Right ventricle myocardium superior (tissue), 1 donor: ENCODE results near the gene ARHGAP28. TPM values are rescaled to one million over a fixed set of nuclear protein-coding genes. Genes with fewer than 3 reads are reported as not detected.
A peak's percentile ranks its signal among the peaks of the same experiment; 100 is the strongest.

ENCODE experiments used
- ATAC-seq: fragments of 200-7000 bp; cut with Tn5 transposase; one replicate; pipeline ENCODE4 v1.9.1; 2020; ENCODE audit warnings: mild to moderate bottlenecking; ENCODE audit not compliant: poor library complexity
- DNase-seq: peaks from one replicate; pipeline ENCODE4 v3.0.0-alpha.2; 2020
- intact Hi-C: fragments of 100-400 bp; cut with DNase I; formaldehyde crosslinking; loops from one replicate; pipeline ENCODE4 v1.11.2; 2022
- total RNA-seq: library from RNA; stranded (reverse); fragmentation: NEBNext Ultra II Directional; extraction: Animal tissue kit (Norgen Biotek cat#: 25700); gene quantifications from one replicate; pipeline ENCODE4 v1.2.1, GENCODE V29; 2021
- donor health status: DM: no; HTN: yes; CAD: no; lungs with severe emphysema.

Gene ARHGAP28
- total RNA-seq, 1 donor from 2014 or later = 1.1 TPM

DNA sequence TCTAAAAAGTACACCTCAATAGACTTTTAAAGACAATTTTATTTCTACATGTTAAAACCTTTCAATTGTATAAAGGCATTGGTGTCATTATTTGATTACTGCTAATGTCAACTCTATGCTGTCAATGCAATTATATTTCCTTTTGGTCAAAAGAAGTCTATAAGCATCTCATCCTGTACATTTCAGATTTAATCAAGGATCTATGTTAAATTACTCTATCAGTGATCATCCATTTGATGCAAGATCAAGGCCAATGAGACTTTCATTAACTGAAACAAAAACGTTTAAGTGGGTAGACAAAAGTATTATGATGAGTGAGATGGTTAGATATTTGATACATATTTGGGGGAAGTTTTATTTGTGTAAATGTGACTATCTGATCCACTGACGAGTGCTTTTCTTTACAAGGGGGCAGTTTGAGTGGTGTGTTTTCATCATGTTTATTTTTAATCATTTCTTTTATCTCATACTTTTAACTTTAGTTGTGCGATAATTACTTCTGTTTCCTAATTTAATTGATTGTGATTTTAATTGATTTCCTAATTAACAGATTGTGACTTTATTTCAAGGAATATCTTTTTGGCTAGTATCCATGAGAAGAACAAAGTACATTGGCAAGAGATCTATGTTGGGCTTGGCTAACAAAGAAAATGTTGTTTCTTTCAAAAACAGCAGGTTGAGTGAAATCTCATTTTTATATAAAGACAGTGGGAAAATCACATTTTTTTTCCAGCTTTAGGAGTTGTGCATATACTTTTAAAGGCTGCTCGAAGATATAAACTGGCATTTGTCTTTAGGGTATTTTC, 1.1 kb downstream of the ARHGAP28 start:
- intact Hi-C loops = no loop called here
- DNase-seq = no peak
- ATAC-seq = no peak

DNA sequence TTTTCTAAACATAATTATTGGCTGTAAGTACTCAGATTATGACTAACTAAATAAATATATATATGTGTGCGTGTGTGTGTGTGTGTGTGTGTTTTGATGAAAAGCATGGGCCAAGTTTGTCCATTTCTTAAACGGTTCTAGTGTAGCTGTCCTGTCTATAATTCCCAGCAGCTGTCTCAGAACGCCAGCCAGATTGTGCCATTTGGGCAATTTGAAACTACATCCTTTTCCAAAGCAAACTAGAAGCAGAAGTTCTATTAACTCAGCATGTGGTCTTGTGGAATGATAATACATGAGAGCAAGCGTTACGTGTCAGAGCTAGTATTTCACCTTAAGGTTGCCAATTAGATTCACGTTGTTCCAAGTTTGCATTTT, 1.7 kb downstream of the ARHGAP28 start:
- ATAC-seq = no peak
- intact Hi-C loops = no loop called here
- no peak for DNase-seq

- intact Hi-C loops = no loop called here
- ATAC-seq (no peak), DNase-seq (no peak)
Observed at GRCh38 chr18:6732952-6733351, 3.4 kb downstream of the ARHGAP28 start.

- no peak for DNase-seq
- ATAC-seq = no peak
- intact Hi-C loops = no loop called here
Observed at GRCh38 chr18:6733758-6734157, 4.2 kb downstream of the ARHGAP28 start.

GRCh38 chr18:6734726-6735430, 5.4 kb downstream of the ARHGAP28 start:
- intact Hi-C loops = no loop called here
- ATAC-seq = no peak
- no peak for DNase-seq

GRCh38 chr18:6737833-6738232, 8.3 kb downstream of the ARHGAP28 start:
- intact Hi-C loops = no loop called here
- ATAC-seq (no peak), DNase-seq (no peak)

GRCh38 chr18:6738622-6739021, 9.1 kb downstream of the ARHGAP28 start:
- intact Hi-C loops = no loop called here
- ATAC-seq (no peak), DNase-seq (no peak)

DNA sequence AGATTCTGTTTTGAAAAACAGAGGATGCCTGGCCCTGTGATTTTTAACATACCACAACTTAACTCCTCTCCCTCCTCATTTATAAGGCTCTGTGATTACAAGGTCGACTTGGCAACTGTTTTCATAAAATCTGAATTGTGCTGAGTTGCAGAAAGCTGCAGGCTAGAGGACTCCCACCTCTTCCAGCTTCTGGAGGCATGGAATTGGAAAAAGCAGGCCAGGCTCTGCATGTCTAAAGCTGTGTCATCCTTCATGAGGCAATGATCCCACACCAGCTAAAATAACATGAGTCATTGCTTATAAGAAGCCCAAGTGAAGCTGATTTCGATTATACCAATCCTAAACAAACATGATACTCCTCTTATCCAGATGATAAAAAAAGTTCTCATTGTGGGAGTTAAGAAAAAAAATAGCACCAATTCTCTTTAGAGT, 11.7 kb downstream of the ARHGAP28 start:
- DNase-seq (no peak), ATAC-seq (peak; percentile 89)
- intact Hi-C loops = no loop called here

DNA sequence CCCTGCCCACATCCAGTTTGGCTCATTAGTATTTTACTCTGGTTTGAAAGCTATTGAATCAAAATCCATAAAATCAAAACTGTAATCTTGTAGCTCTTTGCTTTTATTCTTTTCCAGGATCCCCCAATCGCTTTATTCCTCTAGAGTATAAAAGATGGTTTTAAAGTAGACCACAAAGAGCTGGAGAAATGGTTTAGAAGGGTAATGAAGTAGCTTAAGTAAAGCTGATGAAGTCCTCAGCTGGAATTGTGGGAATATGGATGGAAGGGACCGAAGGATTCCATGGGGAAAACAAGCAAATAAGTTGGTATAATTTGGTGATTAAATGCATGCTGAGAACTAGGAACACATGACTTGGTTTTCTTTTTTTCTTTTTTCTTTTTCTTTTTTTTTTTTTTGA, 12.3 kb downstream of the ARHGAP28 start:
- intact Hi-C loops = no loop called here
- no peak for DNase-seq
- no peak for ATAC-seq

DNA sequence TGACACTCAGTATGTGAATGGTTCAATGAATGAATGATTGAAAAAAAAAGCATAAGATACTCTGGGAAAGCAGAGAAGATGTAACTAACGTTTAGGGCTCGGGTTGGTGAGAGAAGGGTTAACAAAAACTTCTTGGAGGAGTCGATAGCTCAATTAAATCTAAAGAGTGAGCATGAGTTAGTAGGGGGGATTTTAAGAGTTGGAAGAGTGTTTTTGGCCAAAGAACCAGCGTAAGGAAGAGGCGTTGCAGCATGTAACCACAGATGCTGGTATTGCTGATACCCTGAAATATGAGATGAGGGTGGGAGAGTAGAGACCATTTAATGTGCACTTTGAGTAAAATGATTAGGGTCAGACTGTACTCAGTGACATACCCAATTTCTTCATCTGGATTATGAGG, 14.5 kb downstream of the ARHGAP28 start:
- intact Hi-C loops = no loop called here
- DNase-seq (no peak), ATAC-seq (no peak)

DNA sequence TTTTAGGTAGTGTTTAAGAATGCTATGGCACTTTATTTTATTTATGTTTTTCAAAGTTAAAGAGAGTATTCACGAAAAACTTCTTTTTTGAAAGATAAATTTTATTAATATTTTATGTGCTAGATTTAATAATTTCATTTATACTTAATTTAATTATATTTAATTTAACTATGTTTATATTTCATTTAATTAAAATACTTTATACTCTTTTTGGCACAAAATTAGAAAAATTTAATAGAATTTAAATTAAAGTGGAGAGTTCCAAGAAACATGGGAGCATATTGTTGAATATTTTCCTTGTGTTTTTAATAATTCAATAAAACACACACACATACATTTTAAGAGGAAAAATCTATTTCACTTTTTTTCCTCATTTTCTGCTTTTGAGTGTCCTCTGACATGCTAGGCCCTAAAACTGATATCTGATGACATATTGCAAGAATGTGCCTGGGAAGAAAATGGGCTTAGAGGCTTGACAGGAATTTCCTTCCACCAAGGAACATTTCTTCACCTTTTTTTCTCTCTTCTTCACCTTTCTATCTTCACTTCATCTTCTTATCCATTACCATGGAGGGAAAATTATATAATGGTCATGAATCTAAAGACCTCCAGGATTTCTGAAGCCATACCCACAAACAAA, 15.4 kb downstream of the ARHGAP28 start:
- DNase-seq (no peak), ATAC-seq (no peak)
- intact Hi-C loops = no loop called here

- intact Hi-C loops = no loop called here
- no peak for DNase-seq
- ATAC-seq = no peak
Observed at GRCh38 chr18:6745504-6746031, 16.1 kb downstream of the ARHGAP28 start.

GRCh38 chr18:6746386-6746960, 17.0 kb downstream of the ARHGAP28 start:
- intact Hi-C loops = no loop called here
- ATAC-seq = no peak
- no peak for DNase-seq

DNA sequence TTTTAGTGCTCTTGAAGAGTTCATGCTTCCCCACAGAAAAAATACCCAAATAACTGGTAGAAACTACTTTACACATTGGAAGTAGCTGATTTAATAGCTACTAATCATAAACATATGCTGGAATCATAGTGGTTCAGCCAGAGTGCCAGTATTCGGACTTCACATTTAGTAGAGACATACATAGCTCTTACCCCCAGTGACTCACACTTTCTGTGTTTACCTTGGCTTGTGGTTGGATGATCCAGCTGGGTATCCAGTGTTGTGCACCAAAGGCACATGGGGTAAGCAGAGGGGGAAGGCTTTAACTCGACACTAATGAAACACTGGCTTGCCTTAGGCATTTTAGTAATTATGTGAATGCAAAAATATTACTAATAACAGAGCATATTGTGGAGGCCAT, 18.1 kb downstream of the ARHGAP28 start:
- intact Hi-C loops = no loop called here
- DNase-seq (no peak), ATAC-seq (no peak)

DNA sequence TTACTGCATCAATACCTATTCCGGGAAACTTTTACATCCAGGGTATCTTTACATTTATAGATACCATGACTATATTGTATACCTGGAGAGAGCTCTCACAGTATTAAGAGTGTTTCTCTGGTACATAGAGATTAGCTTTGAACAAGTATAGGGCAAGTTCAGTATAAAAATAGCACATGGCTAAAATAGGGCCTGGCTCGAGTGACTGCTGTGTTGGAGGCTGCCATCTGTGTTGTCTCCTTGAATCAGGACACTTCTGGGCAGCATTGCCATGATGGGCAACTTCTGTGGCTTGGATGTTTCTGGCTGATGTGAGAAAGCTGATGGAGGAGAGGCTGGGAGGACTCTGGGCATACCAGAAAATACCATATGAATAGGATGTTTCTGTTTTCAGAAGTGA, 18.7 kb downstream of the ARHGAP28 start:
- intact Hi-C loops = no loop called here
- no peak for DNase-seq
- ATAC-seq = peak; percentile 93

DNA sequence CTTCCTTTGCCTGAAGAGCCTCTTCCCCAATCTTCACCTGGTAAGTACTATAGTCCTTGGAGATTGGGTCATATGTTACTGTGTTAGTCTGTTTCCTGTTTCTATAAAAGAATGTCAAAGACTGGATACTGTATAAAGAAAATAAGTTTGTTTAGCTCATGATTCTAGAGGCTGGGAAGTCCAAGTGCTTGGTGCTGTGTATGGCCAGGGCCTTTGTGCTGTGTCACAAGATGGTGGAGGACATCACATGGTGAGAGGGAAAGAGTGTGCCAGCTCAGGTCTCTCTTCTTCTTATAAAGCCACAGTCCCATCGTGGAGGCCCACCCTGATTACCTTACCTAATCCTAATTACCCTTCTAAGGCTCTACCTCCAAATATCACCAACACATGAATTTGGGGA, 20.9 kb downstream of the ARHGAP28 start:
- ATAC-seq (no peak), DNase-seq (no peak)
- intact Hi-C loops = no loop called here

DNA sequence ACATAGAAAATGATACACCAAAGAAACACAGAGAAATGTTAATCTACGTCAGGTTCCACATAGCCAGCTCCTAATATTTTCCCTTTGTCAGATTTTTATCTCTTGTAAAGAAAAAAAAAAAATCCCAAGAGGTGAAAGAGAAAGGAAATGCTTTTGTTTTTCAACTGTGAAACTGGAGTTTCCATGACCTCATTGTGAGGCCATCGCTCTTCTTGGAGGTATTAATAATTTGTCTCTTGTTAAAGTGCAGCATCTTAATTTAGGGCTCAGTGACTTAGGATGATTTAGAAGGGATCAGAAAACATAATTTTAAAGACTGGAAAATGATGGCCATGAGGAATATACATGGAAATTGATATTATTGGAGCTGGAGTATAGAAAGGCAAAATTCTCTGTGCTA, 21.7 kb downstream of the ARHGAP28 start:
- intact Hi-C loops = no loop called here
- DNase-seq (no peak), ATAC-seq (no peak)

GRCh38 chr18:6752202-6752860, 22.8 kb downstream of the ARHGAP28 start:
- DNase-seq (no peak), ATAC-seq (no peak)
- intact Hi-C loops = no loop called here

DNA sequence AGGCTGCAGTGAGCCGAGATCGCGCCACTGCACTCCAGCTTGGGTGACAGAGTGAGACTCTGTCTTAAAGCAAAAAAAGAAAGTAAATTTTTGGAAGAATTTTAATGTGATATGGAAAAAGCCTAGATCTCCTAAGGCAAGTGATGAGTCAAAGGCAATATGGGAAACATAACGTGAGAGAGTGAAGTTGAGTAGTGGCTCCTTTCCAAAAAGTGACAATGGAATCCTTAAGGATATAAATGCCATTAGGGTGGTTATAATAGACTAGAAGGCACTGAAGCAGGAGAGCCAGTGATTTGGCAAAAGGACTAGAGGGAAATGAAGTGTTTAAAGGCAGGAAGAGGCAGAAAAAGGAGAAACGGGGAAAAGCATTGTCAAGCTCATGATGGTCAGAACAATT, 25.6 kb downstream of the ARHGAP28 start:
- DNase-seq = no peak
- ATAC-seq = no peak
- intact Hi-C loops = no loop called here
